CD4-positive, alpha-beta T cell treated with Interleukin-12 subunit alpha and Interleukin-12 subunit beta, for 1 hour (primary cell): ENCODE results near the gene NDUFS8.

ENCODE experiments used
- DNase-seq: peaks from one replicate; pipeline ENCODE4 v3.0.0-alpha.2; 2020

The NDUFS8 gene

DNA sequence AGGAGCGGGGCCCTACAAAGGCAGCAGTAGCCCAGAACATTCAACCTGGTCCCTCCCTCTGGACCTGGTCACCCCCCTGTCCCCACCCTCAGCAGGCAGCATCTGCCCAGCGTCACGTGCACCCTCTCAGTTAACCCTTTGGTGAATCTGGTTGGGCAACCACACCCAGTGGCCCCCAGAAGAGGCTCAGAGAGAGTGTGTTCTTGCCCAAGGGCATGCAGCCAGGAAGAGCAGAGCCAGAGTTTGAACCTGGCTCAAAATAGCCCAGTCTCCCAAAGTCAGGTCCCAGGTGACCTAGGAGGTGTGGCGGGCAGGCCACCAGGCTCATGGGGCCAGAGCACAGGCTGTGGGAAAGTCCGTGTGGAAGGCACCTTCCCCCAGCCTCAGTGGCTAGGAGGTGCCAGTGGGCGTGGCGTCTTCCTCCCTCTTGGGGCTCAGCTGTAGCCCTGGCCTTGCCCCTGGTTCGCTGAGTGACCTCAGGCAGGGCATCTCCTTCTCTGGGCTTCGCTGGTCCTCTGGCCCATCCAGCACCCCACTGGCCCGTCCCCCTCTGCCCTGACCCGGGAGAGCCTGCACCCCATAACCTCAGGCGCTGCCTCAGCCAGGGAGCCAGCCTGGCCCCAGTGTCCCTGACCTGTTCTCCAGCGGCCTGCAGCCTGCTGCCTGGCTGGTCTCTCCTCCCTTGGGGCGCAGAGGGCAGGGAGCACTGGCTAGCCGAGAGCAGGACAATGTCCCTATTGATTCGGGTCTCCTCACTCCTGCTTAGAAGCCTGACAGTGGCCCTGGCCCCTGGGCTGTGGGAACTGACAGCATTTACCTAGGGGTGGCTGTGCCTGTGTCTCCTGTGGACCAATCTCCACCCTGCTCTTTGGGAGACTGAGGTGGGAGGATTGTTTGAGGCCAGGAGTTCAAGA, 13.3 kb upstream of the NDUFS8 start:
- DNase-seq, result no peak

DNA sequence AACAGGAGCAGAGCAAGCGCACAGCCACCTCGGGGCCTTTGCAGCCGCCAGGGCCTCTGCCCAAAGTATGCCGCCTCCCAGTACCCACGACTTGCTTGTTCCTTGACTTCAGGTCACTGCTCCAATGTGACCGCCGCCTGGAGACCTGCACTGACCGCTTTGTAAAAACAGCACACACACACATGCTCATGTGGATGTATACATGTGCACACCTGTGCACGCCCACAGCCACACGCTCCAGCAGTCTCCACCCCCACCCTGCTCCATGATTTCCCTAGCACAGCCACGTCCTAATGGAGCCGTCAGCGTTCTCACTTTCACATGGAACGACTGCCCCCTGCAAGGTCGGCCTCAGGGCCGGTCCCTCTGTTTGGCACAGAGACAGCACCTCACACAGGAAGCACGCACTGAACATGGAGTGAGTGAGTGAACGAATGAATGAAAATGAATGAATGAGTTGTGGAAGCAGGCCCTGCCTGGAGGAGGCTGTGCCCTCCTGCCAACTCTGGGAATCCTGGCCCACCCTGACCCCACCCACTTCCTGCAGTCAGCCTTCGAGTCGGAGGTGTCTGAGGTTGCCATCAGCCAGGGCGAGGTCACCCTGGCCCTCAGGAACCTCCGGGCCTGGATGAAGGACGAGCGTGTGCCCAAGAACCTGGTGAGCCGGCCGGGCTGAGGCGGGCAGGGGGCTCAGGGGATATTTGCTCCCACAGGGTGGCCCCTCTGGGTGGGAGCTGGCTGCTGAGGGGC, 12.3 kb upstream of the NDUFS8 start:
- DNase-seq, result no peak

DNA sequence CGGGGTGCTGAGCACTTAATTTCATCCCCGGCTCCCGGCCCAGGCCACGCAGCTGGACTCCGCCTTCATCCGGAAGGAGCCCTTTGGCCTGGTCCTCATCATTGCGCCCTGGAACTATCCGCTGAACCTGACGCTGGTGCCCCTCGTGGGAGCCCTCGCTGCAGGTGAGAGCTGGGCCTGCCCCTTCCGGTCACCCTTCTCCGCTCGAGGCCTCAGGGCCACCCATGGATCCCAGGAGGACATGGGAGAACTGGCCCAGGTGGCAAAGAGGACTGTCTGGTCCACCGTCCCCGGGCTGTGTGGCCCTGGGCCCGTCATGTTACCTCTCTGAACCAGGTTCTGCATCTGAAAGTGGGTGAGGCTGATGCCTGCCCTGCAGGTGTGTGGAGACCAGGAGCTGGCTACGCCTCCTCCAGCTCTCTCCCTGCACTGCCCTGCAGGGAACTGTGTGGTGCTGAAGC, 11.7 kb upstream of the NDUFS8 start:
- no peak for DNase-seq

DNA sequence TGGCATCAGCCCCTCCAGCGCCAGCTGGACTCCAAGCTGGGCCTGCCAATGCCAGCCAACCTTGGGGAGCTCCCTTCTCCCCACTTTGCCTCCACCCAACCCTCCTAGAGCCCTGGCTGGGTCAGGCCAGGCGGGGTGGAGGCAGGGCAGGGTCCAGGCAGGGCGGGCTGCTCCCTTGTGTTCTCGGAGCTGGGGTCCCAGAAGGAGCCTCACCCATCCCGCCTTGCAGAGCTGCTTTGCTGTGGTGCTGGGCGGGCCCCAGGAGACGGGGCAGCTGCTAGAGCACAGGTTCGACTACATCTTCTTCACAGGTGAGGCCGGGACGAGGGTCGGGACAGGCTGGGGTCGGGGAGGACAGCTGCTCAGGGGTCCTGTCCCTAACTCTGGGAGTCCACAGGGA, 11.0 kb upstream of the NDUFS8 start:
- DNase-seq, result no peak

DNA sequence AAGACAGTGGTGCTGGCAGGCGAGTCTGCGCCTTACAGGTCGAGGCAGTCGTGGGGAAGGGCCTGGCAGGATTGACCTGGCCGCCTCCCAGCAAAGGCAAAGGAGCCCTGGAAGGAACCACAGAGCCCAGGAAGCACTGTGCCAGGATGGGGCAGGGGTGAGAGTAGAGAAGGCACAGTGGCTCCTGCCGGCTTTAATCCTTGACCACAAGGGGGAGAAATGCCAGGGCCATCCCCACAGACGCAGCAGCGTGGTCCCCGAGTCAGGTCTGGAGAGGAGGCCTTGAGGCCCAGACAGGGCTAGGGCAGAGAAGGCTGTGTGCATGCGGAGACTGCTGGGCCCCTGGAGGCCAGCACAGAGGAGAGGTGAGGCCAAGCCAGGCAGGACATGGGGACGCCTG, 9.9 kb upstream of the NDUFS8 start:
- DNase-seq, result no peak

DNA sequence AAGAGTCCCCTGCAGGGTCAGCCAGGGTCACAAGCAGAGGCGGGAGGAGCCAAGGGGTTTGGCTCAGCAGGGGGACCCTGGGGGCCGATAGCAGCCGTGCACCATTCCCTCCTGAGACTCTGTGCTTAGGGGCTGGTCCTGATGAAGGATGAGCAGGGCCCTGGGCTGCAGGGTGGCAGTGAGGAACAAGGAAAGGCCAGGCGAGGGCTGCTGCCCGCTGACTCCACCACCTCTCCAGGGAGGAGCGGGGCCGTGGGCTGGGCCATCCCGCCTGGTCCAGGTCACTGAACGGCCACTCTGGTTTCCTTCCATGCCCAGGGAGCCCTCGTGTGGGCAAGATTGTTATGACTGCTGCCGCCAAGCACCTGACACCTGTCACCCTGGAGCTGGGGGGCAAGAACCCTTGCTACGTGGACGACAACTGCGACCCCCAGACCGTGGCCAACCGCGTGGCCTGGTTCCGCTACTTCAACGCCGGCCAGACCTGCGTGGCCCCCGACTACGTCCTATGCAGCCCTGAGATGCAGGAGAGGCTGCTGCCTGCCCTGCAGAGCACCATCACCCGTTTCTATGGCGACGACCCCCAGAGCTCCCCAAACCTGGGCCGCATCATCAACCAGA, 9.2 kb upstream of the NDUFS8 start:
- DNase-seq, result no peak

DNA sequence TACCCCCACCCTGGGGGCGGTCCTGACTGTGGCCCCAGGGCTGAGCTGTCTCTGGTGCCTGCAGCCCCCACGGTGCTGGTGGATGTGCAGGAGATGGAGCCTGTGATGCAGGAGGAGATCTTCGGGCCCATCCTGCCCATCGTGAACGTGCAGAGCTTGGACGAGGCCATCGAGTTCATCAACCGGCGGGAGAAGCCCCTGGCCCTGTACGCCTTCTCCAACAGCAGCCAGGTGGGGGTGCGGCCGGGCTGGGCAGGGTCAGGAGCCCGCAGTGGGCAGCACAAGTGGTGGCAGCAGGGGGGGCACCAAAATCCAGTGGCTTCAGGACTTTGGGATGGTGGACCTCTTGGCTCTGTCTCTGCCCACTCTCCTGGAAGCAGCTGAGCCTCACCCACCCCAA, 8.0 kb upstream of the NDUFS8 start:
- no peak for DNase-seq

DNA sequence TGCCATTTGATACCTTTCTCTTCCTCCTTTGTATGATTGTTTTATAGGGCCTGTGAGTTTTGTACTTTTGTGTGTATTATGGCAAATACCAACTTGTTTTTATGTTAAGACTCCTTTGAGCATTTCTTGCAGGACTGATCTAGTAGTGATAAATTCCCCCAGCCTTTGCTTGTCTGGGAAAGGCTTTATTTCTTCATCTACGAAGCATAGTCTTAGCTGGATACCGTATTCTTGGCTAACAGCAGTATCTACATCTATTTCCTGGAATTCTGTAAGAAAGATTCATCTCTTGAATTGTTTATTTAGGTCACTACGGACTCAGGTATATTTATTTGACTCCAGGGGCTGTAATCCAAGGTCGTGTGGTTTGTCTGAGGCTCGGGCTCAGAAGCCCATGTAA, 6.0 kb upstream of the NDUFS8 start:
- no peak for DNase-seq

DNA sequence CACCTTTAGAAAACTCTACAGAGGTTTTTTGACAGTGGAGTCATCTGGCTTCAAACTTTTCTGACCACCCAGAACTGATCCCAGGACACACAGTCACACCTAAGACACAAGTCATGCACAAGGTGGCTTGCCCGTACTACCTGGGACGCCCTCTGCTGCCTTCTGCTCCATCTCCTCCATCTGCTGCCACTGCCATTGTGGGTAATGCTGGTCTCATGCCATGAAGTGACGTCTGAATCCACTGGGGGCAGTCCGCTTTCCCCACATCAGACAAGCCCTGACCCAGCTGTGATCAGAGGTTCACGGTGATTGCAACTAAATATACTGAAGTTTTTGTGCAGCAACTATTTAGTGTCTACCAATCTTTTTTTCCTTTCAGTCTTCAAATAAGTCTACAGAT, 5.4 kb upstream of the NDUFS8 start:
- no peak for DNase-seq

DNA sequence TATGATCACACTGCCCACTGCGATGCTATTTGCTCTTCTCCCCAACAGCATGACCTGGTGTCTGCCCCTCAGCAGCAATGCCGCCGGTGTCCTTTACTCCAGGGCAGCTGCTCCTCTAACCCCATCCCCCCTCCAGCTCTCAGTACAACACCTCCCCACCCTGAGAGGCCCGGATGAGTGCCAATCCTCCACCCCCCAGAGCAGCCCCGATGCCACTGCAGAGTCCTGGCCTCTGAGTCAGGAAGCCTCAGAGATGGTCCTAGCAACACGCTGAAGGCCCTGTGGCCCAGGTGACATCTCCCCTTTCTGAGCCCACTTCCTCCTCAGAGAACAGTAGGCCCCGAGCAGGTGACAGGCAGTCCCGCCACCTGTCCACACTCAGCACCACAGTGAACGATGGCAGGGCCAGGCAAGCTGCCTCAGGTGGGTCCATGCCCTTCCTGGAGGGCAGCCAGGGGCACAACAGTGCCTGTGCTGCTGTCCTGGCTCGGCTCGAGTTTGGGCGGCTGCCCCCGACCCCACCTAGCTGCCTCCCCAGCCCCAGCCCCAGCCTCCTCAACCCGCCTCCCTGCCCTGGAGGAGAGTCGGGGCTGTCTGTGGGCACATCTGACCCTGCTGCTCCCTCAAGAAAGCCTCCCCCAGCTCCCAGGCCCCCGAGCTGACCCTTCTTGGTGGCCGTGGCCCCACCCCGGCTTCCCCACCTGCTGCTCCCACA, 3.9 kb upstream of the NDUFS8 start:
- DNase-seq, result no peak

DNA sequence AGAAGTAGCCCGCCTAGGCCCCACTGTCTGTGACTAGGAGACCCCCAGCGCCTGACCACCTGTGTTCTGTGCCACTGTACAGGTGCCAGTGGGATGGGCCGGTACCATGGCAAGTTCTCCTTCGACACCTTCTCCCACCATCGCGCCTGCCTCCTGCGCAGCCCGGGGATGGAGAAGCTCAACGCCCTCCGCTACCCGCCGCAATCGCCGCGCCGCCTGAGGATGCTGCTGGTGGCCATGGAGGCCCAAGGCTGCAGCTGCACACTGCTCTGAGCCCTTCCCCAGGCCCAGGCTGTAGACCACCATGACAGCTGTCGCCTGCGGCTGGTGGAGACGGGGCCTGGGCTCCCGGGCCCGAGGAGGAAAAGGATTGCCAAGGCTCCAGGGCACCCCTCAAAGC, 2.8 kb upstream of the NDUFS8 start:
- DNase-seq, result no peak

DNA sequence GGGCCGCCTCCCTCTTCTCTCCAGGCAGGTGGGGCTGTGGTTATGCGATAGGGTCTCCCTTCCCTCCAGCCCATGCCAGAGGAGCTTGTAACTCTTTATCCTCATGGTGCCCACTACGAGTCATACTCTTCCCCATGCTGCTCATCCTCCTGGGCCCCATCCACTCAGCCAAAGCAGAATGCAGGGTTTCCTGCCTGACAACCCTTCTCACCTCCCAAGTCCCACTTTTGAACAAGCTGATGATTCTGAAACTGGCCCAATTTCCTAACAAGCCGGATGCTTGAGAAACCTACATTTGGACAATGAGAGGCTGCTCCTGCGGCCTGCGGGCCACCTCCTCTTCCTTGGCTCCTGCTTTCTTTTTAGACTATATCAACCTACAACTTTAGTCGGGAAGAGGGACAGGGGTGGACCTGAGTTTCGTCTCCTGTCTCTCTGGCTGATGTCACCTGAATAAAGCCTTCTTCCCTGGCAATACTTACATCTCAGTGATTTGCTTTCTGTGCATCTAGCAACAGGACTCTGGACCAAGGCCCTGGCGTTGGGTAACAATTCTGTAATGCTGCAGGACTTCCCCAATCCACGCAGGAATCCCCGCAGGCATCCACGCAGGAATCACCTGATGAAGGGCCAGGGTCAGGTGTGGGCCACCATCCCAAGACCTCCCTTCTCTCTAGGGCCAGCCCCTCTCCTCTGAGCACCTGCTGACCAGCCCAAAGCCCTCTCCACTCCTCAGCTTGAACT, 1.5 kb upstream of the NDUFS8 start:
- DNase-seq, result no peak

DNA sequence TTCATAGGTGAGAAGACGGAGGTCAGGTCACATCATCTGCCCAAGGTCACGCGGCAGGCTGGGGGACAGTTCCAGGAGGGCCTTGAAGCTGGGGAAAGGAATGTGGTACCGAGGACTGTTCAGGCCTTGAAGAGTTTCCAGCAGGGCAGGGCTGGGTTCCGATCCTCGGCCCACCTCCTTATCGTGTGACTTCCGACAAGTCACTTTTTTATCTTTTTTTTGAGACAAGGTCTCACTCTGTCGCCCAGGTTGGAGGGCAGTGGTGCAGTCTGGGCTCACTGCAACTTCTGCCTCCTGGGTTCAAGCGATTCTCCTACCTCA, 623 bp downstream of the NDUFS8 start:
- DNase-seq, result peak; percentile 25

DNA sequence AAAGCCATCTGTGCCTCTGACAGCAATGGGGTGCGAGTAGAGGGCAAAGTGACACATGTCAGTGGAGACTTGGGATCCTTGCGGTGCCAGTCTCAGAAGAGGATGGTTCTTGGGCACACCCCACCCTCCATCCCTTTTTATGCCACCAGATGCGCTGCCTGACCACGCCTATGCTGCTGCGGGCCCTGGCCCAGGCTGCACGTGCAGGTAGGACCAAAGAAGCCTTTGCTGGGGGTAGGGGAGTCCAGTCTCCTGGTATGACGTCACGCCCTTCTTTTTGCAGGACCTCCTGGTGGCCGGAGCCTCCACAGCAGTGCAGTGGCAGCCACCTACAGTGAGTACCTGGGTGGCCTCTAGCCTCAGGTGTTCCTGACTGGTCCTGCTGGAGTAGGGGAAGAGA, 1.5 kb downstream of the NDUFS8 start:
- no peak for DNase-seq

DNA sequence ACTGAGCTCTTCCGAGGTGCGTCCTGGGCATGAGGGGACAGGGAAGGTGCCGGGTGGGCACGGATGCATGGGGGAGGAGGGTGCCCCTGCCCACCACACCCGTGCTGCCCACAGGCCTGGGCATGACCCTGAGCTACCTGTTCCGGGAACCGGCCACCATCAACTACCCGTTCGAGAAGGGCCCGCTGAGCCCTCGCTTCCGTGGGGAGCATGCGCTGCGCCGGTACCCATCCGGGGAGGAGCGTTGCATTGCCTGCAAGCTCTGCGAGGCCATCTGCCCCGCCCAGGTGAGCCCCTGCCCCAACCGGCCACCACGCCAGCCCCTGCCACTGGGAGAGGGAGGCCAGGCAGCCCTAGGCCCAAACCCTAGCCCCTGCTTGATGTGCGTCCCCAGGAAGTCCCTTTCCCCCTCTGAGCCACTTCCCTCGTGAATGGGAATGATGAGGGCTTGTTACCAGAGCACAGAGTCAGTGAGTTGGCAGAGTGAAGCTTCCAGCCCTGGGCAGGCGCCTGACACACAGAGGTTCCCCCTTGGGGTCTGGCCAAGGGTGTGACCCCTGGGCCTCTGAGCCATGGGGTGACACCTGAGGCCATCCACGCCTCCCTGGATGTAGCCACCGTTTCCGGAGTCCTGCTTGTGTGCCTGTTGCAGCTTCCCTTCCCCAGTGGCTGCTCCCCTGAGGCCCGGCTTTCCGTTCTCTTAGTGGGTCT, 2.7 kb downstream of the NDUFS8 start:
- DNase-seq, result no peak

DNA sequence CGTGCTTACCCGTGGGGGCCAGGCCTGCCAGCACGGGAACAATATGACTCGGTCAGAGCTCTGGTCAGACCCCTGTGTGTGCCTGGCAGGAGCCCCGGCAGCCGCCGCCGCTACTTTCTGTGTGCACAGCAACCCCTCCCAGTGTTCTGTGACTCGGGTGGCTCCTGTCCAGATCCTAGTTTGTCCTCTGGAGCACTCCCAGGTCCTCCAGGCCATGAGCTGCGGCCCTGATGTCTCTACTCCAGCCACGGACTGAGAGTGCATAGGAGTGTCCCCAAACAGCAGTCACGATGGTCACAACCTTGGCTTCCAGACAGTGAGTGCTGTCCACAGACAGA, 3.2 kb downstream of the NDUFS8 start:
- no peak for DNase-seq

DNA sequence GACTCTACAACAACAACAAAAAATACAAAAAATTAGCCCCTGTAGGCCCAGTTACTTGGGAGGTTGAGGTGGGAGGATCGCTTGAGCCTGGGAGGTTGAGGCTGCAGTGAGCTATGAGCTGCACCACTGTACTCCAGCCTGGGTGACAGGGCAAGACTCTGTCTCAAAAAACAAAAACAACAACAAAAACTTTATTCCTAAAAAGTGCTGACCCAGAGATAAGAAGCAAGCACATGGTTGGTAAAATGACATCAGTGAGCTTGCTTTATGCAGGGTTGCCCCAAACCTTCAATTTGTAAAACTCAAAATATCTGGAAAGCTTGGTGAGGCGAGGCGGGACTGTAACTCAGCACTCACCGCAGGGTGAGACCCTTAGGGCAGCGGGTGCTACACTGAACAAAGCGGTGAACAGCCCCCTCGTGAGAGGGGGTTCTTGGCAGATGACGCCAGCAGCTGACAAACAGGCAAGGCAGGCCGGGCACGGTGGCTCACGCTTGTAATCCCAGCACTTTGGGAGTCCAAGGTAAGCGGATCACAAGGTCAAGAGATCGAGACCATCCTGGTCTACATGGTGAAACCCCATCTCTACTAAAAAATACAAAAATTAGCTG, 4.9 kb downstream of the NDUFS8 start:
- no peak for DNase-seq

DNA sequence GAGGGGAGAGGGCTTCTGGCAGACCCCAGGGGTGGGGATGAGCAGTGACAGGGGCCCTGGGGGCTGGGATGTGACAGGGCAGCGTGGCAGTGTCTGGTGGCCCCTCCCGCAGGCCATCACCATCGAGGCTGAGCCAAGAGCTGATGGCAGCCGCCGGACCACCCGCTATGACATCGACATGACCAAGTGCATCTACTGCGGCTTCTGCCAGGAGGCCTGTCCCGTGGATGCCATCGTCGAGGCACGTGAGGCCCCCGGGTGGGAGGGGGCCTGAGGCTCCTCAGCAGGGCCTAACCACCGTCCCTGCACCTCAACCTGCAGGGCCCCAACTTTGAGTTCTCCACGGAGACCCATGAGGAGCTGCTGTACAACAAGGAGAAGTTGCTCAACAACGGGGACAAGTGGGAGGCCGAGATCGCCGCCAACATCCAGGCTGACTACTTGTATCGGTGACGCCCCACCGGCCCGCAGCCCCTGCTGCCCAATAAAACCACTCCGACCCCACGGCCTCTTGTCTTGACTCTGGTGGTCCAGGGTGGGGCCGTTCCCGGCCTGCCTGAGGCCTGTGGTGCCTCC, 5.7 kb downstream of the NDUFS8 start:
- DNase-seq, result no peak

DNA sequence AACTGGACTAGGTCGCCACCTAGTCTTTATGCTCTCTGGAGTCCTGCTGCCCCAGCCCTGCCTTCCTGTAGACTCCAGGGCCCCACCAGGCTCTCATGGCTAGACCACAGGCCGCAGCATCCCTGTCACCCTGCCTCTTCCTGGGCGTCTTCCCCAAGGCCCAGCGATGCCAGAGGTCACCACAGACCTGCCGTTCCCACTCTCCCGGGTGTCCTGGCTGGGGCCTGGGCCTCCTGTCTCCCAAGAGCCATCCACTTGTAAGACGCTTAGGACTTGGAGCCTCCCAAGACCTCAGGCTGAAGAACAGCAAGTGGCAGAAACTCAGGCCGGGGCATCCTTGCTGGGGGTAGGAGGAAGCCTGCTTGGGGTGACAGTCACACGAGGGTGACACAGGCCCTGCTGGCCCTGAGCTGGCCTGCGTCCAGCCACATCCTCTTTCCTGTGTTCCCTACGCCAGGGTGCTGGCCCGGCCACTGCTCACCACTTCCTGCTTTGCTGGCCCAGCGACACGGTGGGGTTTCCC, 6.3 kb downstream of the NDUFS8 start:
- peak; percentile 46 for DNase-seq

DNA sequence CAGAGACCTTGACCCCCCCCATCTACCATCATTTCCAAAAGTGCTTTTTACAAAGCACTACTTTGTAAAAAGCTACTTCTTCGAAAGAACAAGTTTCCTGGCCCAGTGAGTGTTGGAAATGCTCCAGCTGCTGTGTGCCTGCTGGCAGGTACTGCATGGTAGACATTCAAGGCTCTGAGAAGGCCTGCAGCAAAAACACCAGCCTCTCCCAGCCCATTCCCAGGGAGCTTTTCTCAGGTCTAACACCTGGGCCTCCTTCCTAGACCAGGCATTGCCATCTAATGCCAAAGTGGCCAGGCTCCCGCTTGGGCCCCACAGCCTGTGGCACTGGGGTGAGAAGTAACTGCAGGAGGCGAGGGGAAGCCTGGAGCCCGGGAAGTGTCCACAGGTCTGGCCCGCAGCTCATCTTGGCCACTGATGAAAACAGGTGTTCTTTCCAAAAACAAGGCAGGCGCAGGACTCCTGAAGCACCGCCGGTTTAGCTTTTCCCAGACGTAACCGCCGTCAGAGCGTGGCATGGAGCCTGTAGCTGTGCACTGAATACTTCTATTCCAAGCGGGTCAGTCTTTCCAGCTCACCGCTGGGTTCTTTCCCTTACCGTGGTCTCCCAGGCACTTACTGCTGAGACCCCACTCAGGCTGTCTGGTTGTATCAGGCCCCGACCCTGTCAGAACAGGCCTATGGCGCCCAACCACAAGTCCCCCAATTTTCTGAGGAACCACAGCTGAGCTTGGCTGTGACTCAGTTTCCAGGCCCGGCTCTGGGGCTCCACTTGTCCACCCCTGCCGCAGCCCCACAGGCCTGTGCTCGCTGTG, 7.1 kb downstream of the NDUFS8 start:
- DNase-seq, result no peak
